ENCODE data around the gene SCGB2A2. TPM values are rescaled to one million over a fixed set of nuclear protein-coding genes. Genes with fewer than 3 reads are reported as not detected.

The SCGB2A2 gene
- polyA plus RNA-seq (2012; ENCODE audit: missing spikeins) = not detected

DNA sequence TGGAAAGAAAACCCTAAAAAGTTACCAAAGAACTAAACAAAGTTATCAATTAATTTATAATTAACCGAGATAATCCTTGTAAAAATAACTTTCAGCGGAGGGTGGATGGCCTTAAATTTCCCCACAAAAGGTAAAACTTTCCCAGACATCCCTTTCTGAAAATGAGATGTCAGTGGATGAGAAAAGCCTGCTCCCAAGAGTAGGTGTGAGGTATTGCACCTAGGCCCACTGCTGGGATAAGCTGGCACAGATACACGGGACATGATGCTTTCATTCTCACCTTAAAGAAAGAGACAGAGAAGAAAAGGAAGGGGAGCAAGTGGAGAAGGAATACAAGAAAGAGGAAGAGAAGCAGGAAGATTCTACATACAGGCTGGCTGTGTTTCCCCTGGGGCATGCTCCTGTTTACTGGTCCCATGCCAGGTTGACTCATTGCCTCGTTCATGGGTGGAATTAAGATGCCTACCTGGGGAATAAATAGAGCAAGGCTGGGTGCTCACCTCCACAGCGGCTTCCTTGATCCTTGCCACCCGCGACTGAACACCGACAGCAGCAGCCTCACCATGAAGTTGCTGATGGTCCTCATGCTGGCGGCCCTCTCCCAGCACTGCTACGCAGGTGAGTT is at the start of gene SCGB2A2:
TSS of gene SCGB2A2 (plus strand) at position 505 of the 625 bp plus-strand sequence. CDS start at position 564, 59 bp downstream.
- FAIRE-seq (no peak), DNase-seq (ENCODE audit: insufficient read length) (no peak)
- TF ChIP-seq POLR2AphosphoS5 (IDR thresholded peaks at IDR 0.05; ENCODE audit: low read depth, low read length) (no peak), POLR2A (IDR thresholded peaks at IDR 0.05; ENCODE audit: low read depth, low read length) (no peak), TAF1 (IDR thresholded peaks at IDR 0.05; ENCODE audit: borderline replicate concordance, low read depth, low read length) (no peak)

DNA sequence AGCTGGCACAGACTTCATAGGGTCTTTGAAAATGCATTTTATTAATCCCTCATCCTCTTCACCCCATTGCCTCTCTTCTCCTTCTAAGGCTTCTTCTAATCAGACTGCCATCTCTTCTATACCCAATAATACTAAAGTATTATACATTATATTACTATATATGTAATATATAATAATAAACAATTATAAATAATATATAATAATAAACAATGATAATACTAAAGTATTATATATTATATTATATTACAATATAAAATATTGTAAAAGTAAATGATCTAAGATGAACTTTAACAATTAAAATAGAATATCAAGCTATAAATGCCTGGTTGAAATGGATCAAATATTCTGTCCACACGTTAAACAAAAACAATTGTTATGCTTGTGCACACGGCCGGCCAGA is 48.5 kb upstream of the SCGB2A2 start:
- DNase-seq (ENCODE audit: insufficient read length) (no peak), FAIRE-seq (no peak)
- no peak for TF ChIP-seq POLR2A (IDR thresholded peaks at IDR 0.05; ENCODE audit: low read depth, low read length)
- no peak for TF ChIP-seq POLR2AphosphoS5 (IDR thresholded peaks at IDR 0.05; ENCODE audit: low read depth, low read length)
- no peak for TF ChIP-seq TAF1 (IDR thresholded peaks at IDR 0.05; ENCODE audit: borderline replicate concordance, low read depth, low read length)

DNA sequence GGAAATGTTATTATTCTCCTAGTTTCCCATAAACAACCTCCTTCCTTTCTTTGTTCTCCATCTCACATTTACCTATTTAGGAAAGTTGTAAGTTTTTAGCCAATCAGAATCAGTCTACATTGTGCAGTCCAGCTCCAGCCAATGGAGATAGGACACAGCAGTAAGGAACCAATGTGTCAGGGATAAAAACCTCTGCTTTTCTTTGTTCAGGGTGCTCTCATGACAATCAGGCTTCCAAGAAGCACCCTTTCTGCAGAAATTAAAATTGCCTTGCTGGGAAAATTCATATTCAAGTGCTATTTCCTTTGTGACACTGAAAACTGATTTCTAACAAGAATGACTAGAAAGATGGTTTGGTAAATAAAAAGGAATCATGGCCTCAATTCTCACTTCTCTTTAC is 46.9 kb upstream of the SCGB2A2 start:
- DNase-seq (ENCODE audit: insufficient read length) (no peak), FAIRE-seq (peak; percentile 40)
- TF ChIP-seq POLR2A (IDR thresholded peaks at IDR 0.05; ENCODE audit: low read depth, low read length) (no peak), TAF1 (IDR thresholded peaks at IDR 0.05; ENCODE audit: borderline replicate concordance, low read depth, low read length) (no peak), POLR2AphosphoS5 (IDR thresholded peaks at IDR 0.05; ENCODE audit: low read depth, low read length) (no peak)

DNA sequence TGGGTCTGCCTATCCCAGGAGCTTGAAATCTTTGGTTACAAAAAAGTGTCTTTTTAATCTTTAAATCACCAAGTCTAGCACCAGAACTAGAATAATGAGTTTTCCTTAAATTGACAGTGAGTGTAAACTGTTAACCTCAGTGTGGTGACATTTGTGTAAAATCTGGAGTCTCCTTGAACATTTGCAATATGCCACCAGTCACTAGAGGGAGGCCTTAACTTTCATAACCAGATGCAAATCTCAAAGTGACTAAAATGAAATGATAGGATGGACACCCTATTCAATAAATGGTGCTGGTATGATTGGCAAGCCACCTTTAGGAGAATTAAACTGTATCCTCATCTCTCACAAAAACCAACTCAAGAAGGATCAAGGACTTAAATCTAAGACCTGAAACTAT is 36.2 kb upstream of the SCGB2A2 start:
- peak; percentile 46 for FAIRE-seq
- TF ChIP-seq POLR2A (IDR thresholded peaks at IDR 0.05; ENCODE audit: low read depth, low read length) (no peak), TAF1 (IDR thresholded peaks at IDR 0.05; ENCODE audit: borderline replicate concordance, low read depth, low read length) (no peak), POLR2AphosphoS5 (IDR thresholded peaks at IDR 0.05; ENCODE audit: low read depth, low read length) (no peak)
- DNase-seq (ENCODE audit: insufficient read length) = no peak

DNA sequence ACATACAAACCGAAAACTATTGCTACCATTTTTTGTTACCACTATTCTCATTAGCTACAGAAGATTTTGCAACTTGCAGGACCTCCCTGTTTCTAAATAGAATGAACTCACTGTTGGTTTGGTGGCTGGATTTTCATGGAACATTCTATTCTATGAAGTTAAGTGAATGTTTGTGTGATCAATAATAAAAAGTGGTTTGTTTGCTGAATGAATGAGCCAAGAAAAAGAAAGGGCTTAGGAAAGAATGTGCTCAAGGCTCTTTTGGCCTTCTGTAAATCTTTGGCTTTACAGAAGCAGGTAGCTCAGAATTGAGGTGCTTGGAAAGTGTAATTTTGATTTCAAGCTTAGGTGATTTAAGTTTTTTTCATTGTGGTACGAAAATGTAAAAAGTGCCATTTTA is 33.8 kb upstream of the SCGB2A2 start:
- FAIRE-seq (no peak), DNase-seq (ENCODE audit: insufficient read length) (no peak)
- TF ChIP-seq POLR2AphosphoS5 (IDR thresholded peaks at IDR 0.05; ENCODE audit: low read depth, low read length) (no peak), POLR2A (IDR thresholded peaks at IDR 0.05; ENCODE audit: low read depth, low read length) (no peak), TAF1 (IDR thresholded peaks at IDR 0.05; ENCODE audit: borderline replicate concordance, low read depth, low read length) (no peak)

DNA sequence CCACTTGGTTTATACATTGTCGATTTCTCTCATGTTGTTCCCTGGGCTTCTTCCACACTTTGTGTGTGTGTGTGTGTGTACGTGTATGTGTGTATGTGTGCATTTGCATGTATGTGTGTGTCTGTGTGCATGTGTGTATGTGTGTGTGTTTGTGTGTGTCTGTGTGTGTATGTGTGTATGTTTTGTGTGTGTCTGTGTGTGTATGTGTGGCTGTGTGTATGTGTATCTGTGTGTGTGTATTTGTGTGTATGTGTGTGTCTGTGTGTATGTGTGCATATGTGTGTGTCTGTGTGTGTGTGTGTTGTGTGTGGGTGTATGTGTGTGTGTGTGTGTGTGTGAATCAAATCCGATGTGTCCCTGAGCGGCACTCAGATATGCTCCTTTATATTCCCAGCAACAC is 32.5 kb upstream of the SCGB2A2 start:
- FAIRE-seq = no peak
- no peak for TF ChIP-seq POLR2AphosphoS5 (IDR thresholded peaks at IDR 0.05; ENCODE audit: low read depth, low read length)
- TF ChIP-seq TAF1 (IDR thresholded peaks at IDR 0.05; ENCODE audit: borderline replicate concordance, low read depth, low read length) = no peak
- no peak for TF ChIP-seq POLR2A (IDR thresholded peaks at IDR 0.05; ENCODE audit: low read depth, low read length)

DNA sequence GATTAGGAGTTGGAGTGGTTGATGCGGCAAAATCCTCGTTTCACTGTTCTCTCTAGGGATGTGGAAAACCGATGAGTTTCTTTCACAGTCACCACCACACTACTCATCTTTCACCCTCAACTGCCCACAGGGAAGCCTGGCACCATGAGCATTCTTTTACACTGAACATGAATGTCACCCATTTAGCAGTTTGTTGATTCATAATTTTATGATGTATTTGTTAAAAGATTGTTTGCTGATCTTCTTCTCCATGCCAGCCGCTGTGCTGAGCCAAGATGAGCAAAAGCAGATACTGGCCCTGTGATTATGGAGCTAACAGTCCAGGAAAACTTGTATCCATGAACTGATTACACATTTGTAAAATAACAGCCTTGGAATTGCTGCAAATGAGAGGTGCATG is 31.8 kb upstream of the SCGB2A2 start:
- TF ChIP-seq POLR2A (IDR thresholded peaks at IDR 0.05; ENCODE audit: low read depth, low read length) (no peak), POLR2AphosphoS5 (IDR thresholded peaks at IDR 0.05; ENCODE audit: low read depth, low read length) (no peak)
- no peak for DNase-seq (ENCODE audit: insufficient read length)
- FAIRE-seq = no peak

More for the DNA sequence above, 32.5 kb upstream of the SCGB2A2 start:
- no peak for DNase-seq (ENCODE audit: insufficient read length)

DNA sequence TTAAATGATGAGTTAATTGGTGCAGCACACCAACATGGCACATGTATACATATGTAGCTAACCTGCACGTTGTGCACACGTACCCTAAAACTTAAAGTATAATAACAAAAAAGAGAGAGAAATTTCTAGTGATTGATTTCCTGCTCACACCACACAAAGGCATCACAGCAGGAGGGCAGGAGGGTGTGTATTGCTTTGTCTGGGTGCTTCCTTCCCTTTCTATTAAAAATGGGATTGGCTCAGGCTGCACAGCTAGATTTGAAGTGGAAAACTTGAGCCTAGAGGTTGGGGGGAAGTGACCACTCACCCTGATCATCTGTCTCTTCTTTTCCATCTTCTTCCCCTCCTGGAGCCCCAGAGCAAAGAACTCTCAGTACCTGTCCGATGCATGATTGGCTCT is 28.9 kb upstream of the SCGB2A2 start:
- DNase-seq (ENCODE audit: insufficient read length) (no peak), FAIRE-seq (no peak)
- TF ChIP-seq TAF1 (IDR thresholded peaks at IDR 0.05; ENCODE audit: borderline replicate concordance, low read depth, low read length) = no peak
- TF ChIP-seq POLR2AphosphoS5 (IDR thresholded peaks at IDR 0.05; ENCODE audit: low read depth, low read length) = no peak

DNA sequence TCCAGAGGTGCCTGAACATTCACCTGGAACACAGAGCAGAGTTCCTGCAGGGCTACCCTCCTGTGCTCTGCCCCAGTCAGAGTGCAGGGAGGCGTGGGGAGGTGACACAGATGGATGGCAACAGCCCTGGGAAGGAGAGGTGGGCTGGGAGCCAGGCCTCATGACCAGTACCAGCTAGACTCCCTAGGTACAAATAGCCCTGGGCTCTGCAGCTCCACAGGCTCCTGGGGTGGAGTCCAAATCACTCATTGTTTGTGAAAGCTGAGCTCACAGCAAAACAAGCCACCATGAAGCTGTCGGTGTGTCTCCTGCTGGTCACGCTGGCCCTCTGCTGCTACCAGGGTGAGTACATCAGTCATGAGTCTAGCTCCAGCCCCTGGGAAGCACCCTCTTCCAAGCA is 27.9 kb upstream of the SCGB2A2 start, which contains the start of gene SCGB1D2:
TSS of gene SCGB1D2 (plus strand) at position 219 of the 400 bp plus-strand sequence. CDS start at position 288, 69 bp downstream.
- FAIRE-seq (no peak), DNase-seq (ENCODE audit: insufficient read length) (no peak)
- TF ChIP-seq TAF1 (IDR thresholded peaks at IDR 0.05; ENCODE audit: borderline replicate concordance, low read depth, low read length) (no peak), POLR2AphosphoS5 (IDR thresholded peaks at IDR 0.05; ENCODE audit: low read depth, low read length) (no peak), POLR2A (IDR thresholded peaks at IDR 0.05; ENCODE audit: low read depth, low read length) (no peak)

DNA sequence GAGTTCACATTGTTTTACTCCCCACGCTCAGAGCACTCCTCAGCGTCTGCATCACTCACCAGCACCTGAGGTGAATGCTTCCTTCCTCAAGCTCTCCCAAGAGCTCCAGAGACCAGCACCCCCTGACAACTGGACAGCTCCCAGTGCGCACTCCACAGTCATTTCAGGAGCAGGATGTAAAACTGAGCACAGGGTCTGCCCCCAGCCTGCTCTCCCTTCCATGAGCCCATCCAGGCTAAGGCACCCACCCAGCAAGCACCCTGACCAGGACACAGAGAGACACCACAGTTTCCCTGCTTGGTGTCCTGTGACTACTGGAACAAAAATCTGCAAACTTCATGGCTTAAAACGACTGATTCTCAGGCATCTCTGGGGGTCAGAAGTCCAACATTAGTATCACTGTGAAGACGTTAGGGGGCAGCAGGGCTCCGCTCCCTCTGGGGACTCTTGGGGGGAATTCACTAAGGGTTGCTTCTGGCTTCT is 24.6 kb upstream of the SCGB2A2 start:
- FAIRE-seq = no peak
- no peak for TF ChIP-seq TAF1 (IDR thresholded peaks at IDR 0.05; ENCODE audit: borderline replicate concordance, low read depth, low read length)
- TF ChIP-seq POLR2AphosphoS5 (IDR thresholded peaks at IDR 0.05; ENCODE audit: low read depth, low read length) = no peak
- no peak for TF ChIP-seq POLR2A (IDR thresholded peaks at IDR 0.05; ENCODE audit: low read depth, low read length)
- no peak for DNase-seq (ENCODE audit: insufficient read length)

DNA sequence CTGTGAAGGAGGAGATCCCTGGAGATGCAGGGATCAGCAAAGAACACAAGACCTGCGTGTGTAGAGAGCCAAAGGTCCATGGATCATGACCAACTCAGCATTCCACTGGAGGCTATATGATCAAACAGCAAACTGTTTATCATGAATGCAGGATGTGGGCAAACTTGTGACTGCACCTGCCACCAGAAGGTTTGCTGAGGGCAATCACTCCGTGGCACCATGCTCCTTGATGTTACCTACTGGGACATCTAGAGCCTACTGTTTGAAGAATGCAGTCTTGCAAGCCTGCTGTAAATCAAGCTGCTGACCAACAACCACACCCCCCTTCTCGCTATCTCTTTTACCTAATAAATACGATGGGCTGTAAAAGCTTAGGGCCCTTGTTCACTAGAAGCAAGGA is 18.3 kb upstream of the SCGB2A2 start:
- DNase-seq (ENCODE audit: insufficient read length) (no peak), FAIRE-seq (no peak)
- TF ChIP-seq POLR2A (IDR thresholded peaks at IDR 0.05; ENCODE audit: low read depth, low read length) (no peak), POLR2AphosphoS5 (IDR thresholded peaks at IDR 0.05; ENCODE audit: low read depth, low read length) (no peak), TAF1 (IDR thresholded peaks at IDR 0.05; ENCODE audit: borderline replicate concordance, low read depth, low read length) (no peak)

DNA sequence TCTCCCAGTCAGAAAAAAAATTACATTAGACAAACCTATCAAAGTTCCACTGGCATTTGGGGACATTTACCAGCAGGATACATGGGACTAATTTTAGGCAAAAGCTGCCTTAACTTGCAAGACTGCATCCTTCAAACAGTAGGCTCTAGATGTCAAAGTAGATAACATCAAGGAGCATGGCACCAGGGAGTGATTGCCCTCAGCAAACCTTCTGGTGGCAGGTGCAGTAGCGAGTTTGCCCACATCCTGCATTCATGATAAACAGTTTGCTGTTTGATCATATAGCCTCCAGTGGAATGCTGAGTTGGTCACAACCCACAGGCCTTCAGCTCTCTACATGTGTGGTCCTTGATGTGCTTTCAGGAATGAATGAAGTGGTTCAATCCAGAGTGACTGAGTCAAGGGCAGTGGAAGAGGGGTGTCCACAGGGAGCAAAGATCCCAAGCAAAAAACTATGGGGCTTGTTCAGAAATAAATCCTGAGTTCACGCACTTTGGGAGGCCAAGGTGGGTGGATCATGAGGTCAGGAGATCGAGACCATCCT is 15.9 kb upstream of the SCGB2A2 start:
- TF ChIP-seq POLR2A (IDR thresholded peaks at IDR 0.05; ENCODE audit: low read depth, low read length) (no peak), TAF1 (IDR thresholded peaks at IDR 0.05; ENCODE audit: borderline replicate concordance, low read depth, low read length) (no peak), POLR2AphosphoS5 (IDR thresholded peaks at IDR 0.05; ENCODE audit: low read depth, low read length) (no peak)
- DNase-seq (ENCODE audit: insufficient read length) (no peak), FAIRE-seq (no peak)
